ENCODE measurements around the gene TBX5.

Gene TBX5

DNA sequence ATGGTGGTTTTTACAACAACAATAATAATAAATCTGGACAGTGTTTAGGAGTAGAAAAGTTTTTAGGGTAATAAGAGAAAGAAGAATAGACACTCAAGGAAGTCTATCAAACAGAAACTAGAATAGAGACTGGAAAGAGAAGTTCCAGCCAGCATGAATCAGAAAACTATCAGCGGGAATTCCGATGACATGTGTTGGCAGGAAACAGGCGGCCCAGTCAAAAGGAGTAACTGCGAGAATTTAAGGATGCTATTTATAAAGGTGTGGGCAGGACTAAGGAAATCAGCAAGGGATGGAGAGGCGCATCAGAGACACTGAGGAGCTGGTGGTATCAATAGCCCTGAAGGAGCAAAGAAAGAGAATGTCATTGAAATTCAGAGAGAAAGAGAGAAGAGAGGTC lies 89.9 kb downstream of the TBX5 start:
- no peak for DNase-seq

DNA sequence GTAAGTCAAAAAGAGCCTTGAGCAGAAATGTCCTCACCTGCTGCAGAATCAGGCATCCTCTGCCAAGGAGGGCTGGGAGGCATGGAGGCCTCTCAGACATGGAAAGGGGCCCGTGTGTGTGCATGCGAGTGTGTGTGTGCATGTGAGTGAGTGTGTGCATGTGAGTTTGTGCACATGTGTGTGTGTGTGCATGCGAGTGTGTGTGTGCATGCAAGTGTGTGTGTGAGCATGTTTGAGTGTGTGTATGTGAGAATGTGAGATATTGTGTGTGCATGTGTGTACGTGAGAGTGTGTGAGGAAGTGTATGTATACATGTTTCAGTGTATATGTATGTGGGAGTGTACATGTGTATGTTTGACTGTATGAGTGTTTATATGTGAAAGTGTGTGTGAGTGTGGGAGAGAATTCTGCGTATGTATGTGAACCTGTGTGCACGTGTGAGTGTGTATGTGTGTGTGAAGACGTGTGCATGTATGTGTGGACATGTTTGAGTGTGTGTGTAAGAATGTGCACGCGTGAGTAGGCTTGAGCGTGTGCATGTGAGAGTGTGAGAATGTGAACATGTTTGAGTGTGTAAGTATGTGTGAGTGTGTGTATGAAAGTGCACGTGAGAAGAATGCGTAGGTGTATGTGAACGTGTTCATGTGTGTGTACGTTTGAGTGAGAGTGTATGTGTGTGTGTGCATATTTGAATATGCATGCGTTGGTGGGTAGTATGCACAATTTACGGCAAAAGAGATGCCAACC lies 90.8 kb downstream of the TBX5 start:
- no peak for DNase-seq

DNA sequence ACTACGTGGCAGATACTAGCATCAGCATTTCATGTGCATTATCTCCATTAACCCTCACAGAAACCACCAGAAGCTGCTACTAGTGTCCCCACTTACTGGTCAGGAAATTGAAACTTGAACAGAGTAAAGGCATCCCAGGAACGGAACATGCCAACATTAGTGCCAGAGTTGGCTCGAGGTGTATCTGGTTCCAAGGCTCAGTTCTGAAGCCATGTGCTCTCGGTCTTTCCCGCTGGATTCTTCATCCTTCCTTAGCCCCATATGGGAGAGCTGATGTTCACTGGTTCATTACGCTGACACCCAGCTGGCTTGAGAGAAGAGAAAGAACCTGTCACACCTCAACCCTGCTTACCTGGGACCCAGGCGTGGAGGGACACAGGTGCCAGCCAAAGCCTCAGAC lies 91.5 kb downstream of the TBX5 start:
- no peak for DNase-seq

DNA sequence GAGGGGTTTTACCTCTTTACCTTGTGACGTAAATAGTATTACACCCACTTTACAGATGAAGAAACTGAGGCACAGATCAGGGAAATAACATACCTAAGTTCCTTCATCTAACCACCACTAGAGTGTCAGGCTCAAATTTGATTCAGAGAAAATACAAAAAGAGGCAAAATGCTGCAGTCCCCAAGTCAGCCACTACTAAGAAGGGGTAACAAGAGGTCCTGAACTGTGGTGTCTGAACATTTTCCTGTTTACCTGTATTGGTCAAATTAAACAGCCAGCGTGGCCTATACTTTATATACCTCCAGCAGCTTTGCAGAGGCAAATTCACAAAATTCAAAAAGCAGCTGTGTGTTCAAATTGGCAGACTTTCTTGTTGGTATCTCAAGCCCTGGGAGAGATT lies 92.0 kb downstream of the TBX5 start:
- no peak for DNase-seq

DNA sequence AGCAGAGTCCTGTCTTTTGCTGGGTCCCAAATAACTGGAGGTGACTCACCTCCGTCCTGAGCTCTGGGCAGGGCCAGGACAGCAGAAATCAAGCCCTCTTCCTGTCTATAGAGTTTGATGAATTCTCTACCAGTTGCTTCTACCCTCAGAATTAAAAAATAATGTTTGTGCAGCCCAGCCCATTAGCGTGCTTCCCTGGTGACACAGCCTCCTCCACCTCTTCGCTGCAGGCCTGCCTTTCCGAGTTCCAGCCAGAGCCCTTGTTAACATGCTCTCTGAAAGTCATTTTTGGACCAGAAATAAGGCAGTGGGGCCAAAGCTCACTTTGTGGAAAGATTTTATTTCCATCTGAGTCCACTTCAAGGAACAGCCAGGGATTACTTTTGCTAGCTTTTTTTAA lies 94.0 kb downstream of the TBX5 start:
- no peak for DNase-seq

DNA sequence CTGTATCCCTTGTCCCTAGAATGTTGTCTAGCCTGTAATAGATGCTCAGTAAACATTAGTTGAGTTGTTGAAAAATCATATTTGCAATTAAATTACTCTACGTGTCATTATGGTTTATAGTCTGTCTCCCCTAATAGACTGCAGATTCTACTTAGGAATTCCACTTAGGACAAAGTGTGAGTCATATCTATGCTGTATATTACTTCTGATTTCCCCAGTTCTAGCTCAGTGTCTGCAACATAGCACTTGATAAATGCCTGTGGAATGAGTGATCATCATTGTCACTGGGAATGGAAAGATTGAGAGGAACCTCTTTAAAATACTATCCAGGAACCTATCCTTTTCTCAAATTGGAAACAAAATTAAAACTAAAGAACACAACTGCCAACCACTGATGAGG lies 99.3 kb downstream of the TBX5 start:
- no peak for DNase-seq

DNA sequence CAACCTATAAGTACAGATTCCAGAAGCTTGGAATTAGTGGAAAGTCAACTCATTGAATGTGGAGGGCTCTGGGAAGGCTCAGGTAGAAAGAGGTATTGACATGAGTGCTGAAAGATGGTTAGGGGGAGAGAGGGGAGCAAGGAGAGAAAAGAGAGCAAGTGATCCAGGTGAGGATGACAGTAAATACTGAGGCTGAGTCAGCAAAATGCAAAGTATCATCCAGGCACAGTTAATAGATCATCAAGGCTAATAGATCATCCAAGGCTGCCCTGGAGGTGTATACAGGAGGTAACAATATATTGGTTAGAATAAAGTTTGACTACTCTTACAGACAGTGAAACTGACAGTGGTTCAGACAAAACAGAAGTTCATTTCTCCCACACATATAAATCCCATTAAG lies 100.5 kb downstream of the TBX5 start:
- DNase-seq: no peak
